IMR-90 (cell line): ENCODE results near the gene TMEM135. TPM values are rescaled to one million over a fixed set of nuclear protein-coding genes. Genes with fewer than 3 reads are reported as not detected.

Source experiments
- ATAC-seq: fragments of 200-7000 bp; cut with Tn5 transposase; 2 replicates; pipeline ENCODE4 v1.9.1; 2020; ENCODE audit warnings: low read depth, mild to moderate bottlenecking, moderate library complexity
- BruUV-seq: library from RNA; stranded (reverse); fragments of 400-500 nt; replicated peaks from 2 replicates; lab custom pipeline; 2021; lab: Mats Ljungman, UMichigan
- CTCF ChIA-PET: fragments of 300-600 bp; formaldehyde crosslinking; extraction: SDS; loops from one replicate; lab custom pipeline; 2021; ENCODE audit warnings: antibody characterized with exemption; lab: Yijun Ruan, JAX
- POLR2A ChIA-PET: fragments of 300-600 bp; sonication (Branson Sonifier 250); formaldehyde crosslinking; loops from one replicate; lab custom pipeline; 2022; ENCODE audit warnings: antibody characterized with exemption; ENCODE audit not compliant: unreplicated experiment; lab: Charles Lee
- DNase-seq: peaks from one replicate; pipeline ENCODE4 v3.0.0; 2013
- H2AFZ ChIP-seq: replicated peaks from 2 replicates; pipeline ENCODE3; 2013; ENCODE audit warnings: low read length, mild to moderate bottlenecking; ENCODE audit not compliant: poor library complexity
- H2AK5ac ChIP-seq: 2 replicates; pipeline ENCODE4 v1.6.1; 2013; ENCODE audit warnings: low read depth, low read length, inconsistent platforms
- H2AK9ac ChIP-seq: replicated peaks from 2 replicates; pipeline ENCODE3; 2013; ENCODE audit warnings: mild to moderate bottlenecking, low read depth, low read length, moderate library complexity; ENCODE audit not compliant: poor library complexity
- H2BK120ac ChIP-seq: 2 replicates; pipeline ENCODE4 v1.6.1; 2013; ENCODE audit warnings: low read depth, low read length, inconsistent platforms
- H2BK15ac ChIP-seq: 3 replicates; pipeline ENCODE4 v1.6.1; 2013; ENCODE audit warnings: low read depth, low read length, inconsistent platforms
- H2BK20ac ChIP-seq: 2 replicates; pipeline ENCODE4 v1.6.1; 2013; ENCODE audit warnings: low read depth, mild to moderate bottlenecking, inconsistent platforms, low read length, moderate library complexity
- H2BK5ac ChIP-seq: 2 replicates; pipeline ENCODE4 v1.6.1; 2013; ENCODE audit warnings: mild to moderate bottlenecking, low read depth, low read length, inconsistent platforms; ENCODE audit not compliant: poor library complexity, severe bottlenecking
- H3K14ac ChIP-seq: replicated peaks from 2 replicates; pipeline ENCODE4 v1.6.1; 2013; ENCODE audit warnings: low read depth, low read length, inconsistent platforms
- H3K18ac ChIP-seq: 2 replicates; pipeline ENCODE4 v1.6.1; 2013; ENCODE audit warnings: low read depth, low read length, control low read depth
- H3K23ac ChIP-seq: 2 replicates; pipeline ENCODE4 v1.6.1; 2013; ENCODE audit warnings: low read depth, low read length, inconsistent platforms
- H3K27ac ChIP-seq: 2 replicates; pipeline ENCODE4 v1.5.1; 2013; ENCODE audit warnings: mild to moderate bottlenecking, control low read depth, low read length; ENCODE audit not compliant: insufficient read depth
- H3K27me3 ChIP-seq: 2 replicates; pipeline ENCODE4 v1.6.1; 2013; ENCODE audit warnings: low read length; ENCODE audit not compliant: control insufficient read depth, insufficient read depth
- H3K36me3 ChIP-seq: 2 replicates; pipeline ENCODE4 v1.6.1; 2013; ENCODE audit warnings: low read length, mixed read lengths; ENCODE audit not compliant: control insufficient read depth, insufficient read depth
- H3K4ac ChIP-seq: 2 replicates; pipeline ENCODE4 v1.6.1; 2013; ENCODE audit warnings: low read depth, low read length, inconsistent platforms
- H3K4me1 ChIP-seq: 2 replicates; pipeline ENCODE4 v1.6.1; 2013; ENCODE audit warnings: low read length, mixed read lengths; ENCODE audit not compliant: control insufficient read depth, insufficient read depth
- H3K4me2 ChIP-seq: 2 replicates; pipeline ENCODE4 v1.6.1; 2013; ENCODE audit warnings: low read depth, mild to moderate bottlenecking, control low read depth, low read length, moderate library complexity
- H3K4me3 ChIP-seq: 2 replicates; pipeline ENCODE4 v1.5.1; 2013; ENCODE audit warnings: low read depth, mild to moderate bottlenecking, control low read depth, low read length, moderate library complexity; ENCODE audit not compliant: insufficient read depth
- H3K56ac ChIP-seq: 2 replicates; pipeline ENCODE4 v1.6.1; 2013; ENCODE audit warnings: low read length, inconsistent platforms; ENCODE audit not compliant: insufficient read depth; ENCODE audit errors: extremely low read depth
- H3K79me1 ChIP-seq, 2 experiments: 2 replicates each; pipeline ENCODE4 v1.6.1; 2013; ENCODE audit warnings: low read length in 2 of 2, inconsistent platforms in 1 of 2, low read depth in 1 of 2
- H3K9ac ChIP-seq: 2 replicates; pipeline ENCODE4 v1.6.1; 2013; ENCODE audit warnings: low read depth, low read length, control low read depth
- H3K9me1 ChIP-seq: 2 replicates; pipeline ENCODE4 v1.6.1; 2013; ENCODE audit warnings: low read length, inconsistent platforms; ENCODE audit not compliant: insufficient read depth
- H3K9me3 ChIP-seq: 2 replicates; pipeline ENCODE4 v1.6.1; 2013; ENCODE audit warnings: low read length; ENCODE audit not compliant: control insufficient read depth, insufficient read depth
- H4K20me1 ChIP-seq: 2 replicates; pipeline ENCODE4 v1.6.1; 2013; ENCODE audit warnings: low read length, inconsistent platforms; ENCODE audit not compliant: insufficient read depth
- H4K5ac ChIP-seq: 2 replicates; pipeline ENCODE4 v1.6.1; 2013; ENCODE audit warnings: mild to moderate bottlenecking, low read depth, low read length, control low read depth
- H4K8ac ChIP-seq, 2 experiments: 2 replicates each; pipeline ENCODE4 v1.6.1; 2013; ENCODE audit warnings: low read depth in 2 of 2, low read length in 2 of 2, control low read depth in 1 of 2, inconsistent platforms in 1 of 2
- H4K91ac ChIP-seq: 2 replicates; pipeline ENCODE4 v1.6.1; 2013; ENCODE audit warnings: low read depth, low read length, inconsistent platforms; ENCODE audit not compliant: insufficient read depth
- BHLHE40 ChIP-seq: fragments of 150-350 bp; IDR thresholded peaks from 2 replicates; pipeline ENCODE4 v1.6.1; 2016; ENCODE audit warnings: mild to moderate bottlenecking, low read depth, low read length
- CEBPB ChIP-seq: IDR thresholded peaks from 2 replicates; pipeline ENCODE4 v1.6.1; 2012; ENCODE audit warnings: low read depth, low read length, improper control_type of control experiment
- CHD1 ChIP-seq: IDR thresholded peaks from 2 replicates; pipeline ENCODE4 v1.6.1; 2012; ENCODE audit warnings: low read depth, low read length, improper control_type of control experiment
- FOS ChIP-seq: fragments of 150-350 bp; IDR thresholded peaks from 2 replicates; pipeline ENCODE4 v1.6.1; 2016; ENCODE audit warnings: low read depth, low read length
- MAFK ChIP-seq: IDR thresholded peaks from 2 replicates; pipeline ENCODE4 v1.6.1; 2012; ENCODE audit warnings: low read depth, low read length, improper control_type of control experiment
- MAZ ChIP-seq: IDR thresholded peaks from 2 replicates; pipeline ENCODE4 v1.6.1; 2012; ENCODE audit warnings: low read depth, mild to moderate bottlenecking, low read length, improper control_type of control experiment, moderate library complexity, borderline replicate concordance
- MXI1 ChIP-seq: IDR thresholded peaks from 2 replicates; pipeline ENCODE4 v1.6.1; 2012; ENCODE audit warnings: low read depth, mild to moderate bottlenecking, low read length, moderate library complexity, borderline replicate concordance
- NFE2L2 ChIP-seq: fragments of 150-350 bp; IDR thresholded peaks from 2 replicates; pipeline ENCODE4 v1.6.1; 2016; ENCODE audit warnings: low read depth, mild to moderate bottlenecking, low read length
- POLR2A ChIP-seq: IDR thresholded peaks from 2 replicates; pipeline ENCODE4 v1.6.1; 2012; ENCODE audit warnings: mild to moderate bottlenecking, low read depth, low read length
- RAD21 ChIP-seq: IDR thresholded peaks from 2 replicates; pipeline ENCODE4 v1.6.1; 2012; ENCODE audit warnings: low read length, improper control_type of control experiment
- RCOR1 ChIP-seq: IDR thresholded peaks from 2 replicates; pipeline ENCODE4 v1.6.1; 2012; ENCODE audit warnings: mild to moderate bottlenecking, low read length, improper control_type of control experiment; ENCODE audit not compliant: insufficient replicate concordance
- RFX5 ChIP-seq: IDR thresholded peaks from 2 replicates; pipeline ENCODE4 v1.8.0; 2012; ENCODE audit warnings: low read depth, mild to moderate bottlenecking, low read length, moderate library complexity
- SMC3 ChIP-seq: fragments of 150-350 bp; IDR thresholded peaks from 2 replicates; pipeline ENCODE4 v1.6.1; 2016; ENCODE audit warnings: low read depth, mild to moderate bottlenecking, antibody characterized with exemption, low read length, moderate library complexity
- WGBS, 2 experiments: methylation state at CpG; one replicate each; pipeline versions ENCODE4 v1.1.5 to v1.1.7; 2013; ENCODE audit warnings: missing lambda C conversion rate in 2 of 2; ENCODE audit not compliant: insufficient read length in 1 of 2; ENCODE audit errors: extremely low coverage in 2 of 2; 5-methylcytosine and 5-hydroxymethylcytosine counted together
- dilution Hi-C: fragments of 300-500 bp; cut with HindIII; formaldehyde crosslinking; loops from one replicate; pipeline ENCODE4 v1.14.3; 2018; ENCODE audit warnings: low sequenced_read_pairs; ENCODE audit not compliant: unreplicated experiment
- in situ Hi-C: fragments of 300-500 bp; cut with MboI; formaldehyde crosslinking; loops from 3 replicates; pipeline ENCODE4 v1.14.3; 2019; ENCODE audit warnings: low sequenced_read_pairs, inconsistent platforms, mixed read lengths
- intact Hi-C: fragments of 100-400 bp; cut with micrococcal nuclease; formaldehyde crosslinking; loops from 2 replicates; pipeline ENCODE4 v1.10.0; 2022
- polyA plus RNA-seq, 3 experiments: library from polyadenylated mRNA; depleted of rRNA; stranded (reverse); fragments of >200 nt; gene quantifications; 2 replicates each; pipeline ENCODE4 v1.2.3, GENCODE V29; 2012; ENCODE audit warnings: low replicate concordance in 1 of 3
- total RNA-seq: library from RNA; depleted of rRNA; stranded (reverse); fragments of >200 nt; gene quantifications from 2 replicates; pipeline ENCODE4 v1.2.3, GENCODE V29; 2012
- TF ChIP-seq, protein P1 (sequence below): fragments of 150-350 bp; IDR thresholded peaks from 2 replicates; pipeline ENCODE4 v1.6.1; 2016; ENCODE audit warnings: low read depth, mild to moderate bottlenecking, low read length, moderate library complexity, borderline replicate concordance
- TF ChIP-seq, protein P2 (sequence below): fragments of 150-350 bp; IDR thresholded peaks from 2 replicates; pipeline ENCODE4 v1.6.1; 2017; ENCODE audit warnings: mild to moderate bottlenecking, antibody characterized with exemption, low read length, low read depth
- TF ChIP-seq, protein P3 (sequence below): conservative IDR thresholded peaks from 2 replicates; pipeline ENCODE4 v1.5.1; 2012; ENCODE audit warnings: mild to moderate bottlenecking, low read depth, low read length, improper control_type of control experiment

TMEM135 gene
- total and polyA plus RNA-seq, 2 of the 4 experiments (the other 2 are of a cell fraction) = 3.9 to 5.9 TPM

DNA sequence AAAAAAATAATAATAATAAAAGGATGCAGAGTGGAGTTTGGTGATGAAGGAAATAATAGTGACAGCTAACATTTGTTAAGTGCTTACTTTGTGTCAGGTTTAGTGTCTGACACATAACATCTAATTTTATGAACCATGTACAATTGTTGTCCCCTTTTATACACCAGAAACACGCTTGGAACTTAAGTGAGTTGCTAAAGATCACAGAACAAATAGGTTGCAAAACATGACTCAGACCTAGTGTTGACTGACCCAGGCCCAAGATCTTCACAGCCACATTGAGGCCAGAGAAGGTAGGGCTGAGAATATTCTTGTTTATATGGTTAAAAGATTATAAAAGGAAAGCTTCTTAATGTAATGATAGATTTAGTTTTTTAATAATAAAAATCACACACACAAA is 25.6 kb upstream of the TMEM135 start:
- H3K4me1 ChIP-seq = no peaks in the 10 kb centered on the region
- H4K5ac ChIP-seq = no peak overlapping the region
- H2AFZ ChIP-seq = no peak overlapping the region
- H4K91ac ChIP-seq = no peak overlapping the region
- no peaks in the 10 kb centered on the region for H3K79me1 ChIP-seq
- dilution Hi-C loops (no loop called here), in situ Hi-C loops (no loop called here), intact Hi-C loops (no loop called here)
- no peak overlapping the region for H3K4ac ChIP-seq
- ChIA-PET CTCF (no interaction called here), POLR2A (no interaction called here)
- H3K36me3 ChIP-seq = no peaks in the 10 kb centered on the region
- no peak overlapping the region for H3K27ac ChIP-seq
- no peak overlapping the region for H2BK20ac ChIP-seq
- BruUV-seq = no TSS peak
- H3K23ac ChIP-seq = no peak overlapping the region
- no peak overlapping the region for H2BK15ac ChIP-seq
- WGBS, 2 experiments = no CpG with 5 or more reads among the region's 1 CpG
- no peak overlapping the region for H2AK5ac ChIP-seq
- H2AK9ac ChIP-seq = no peak overlapping the region
- H2BK5ac ChIP-seq = no peak overlapping the region
- H3K9ac ChIP-seq = no peak overlapping the region
- H3K56ac ChIP-seq = no peak overlapping the region
- TF ChIP-seq, protein P1, sequence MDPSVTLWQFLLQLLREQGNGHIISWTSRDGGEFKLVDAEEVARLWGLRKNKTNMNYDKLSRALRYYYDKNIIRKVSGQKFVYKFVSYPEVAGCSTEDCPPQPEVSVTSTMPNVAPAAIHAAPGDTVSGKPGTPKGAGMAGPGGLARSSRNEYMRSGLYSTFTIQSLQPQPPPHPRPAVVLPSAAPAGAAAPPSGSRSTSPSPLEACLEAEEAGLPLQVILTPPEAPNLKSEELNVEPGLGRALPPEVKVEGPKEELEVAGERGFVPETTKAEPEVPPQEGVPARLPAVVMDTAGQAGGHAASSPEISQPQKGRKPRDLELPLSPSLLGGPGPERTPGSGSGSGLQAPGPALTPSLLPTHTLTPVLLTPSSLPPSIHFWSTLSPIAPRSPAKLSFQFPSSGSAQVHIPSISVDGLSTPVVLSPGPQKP = no peak
- no peak for TF ChIP-seq BHLHE40
- no peak for TF ChIP-seq NFE2L2
- no peak for TF ChIP-seq MAFK
- TF ChIP-seq FOS = no peak
- TF ChIP-seq CEBPB = no peak
- no peak for TF ChIP-seq MAZ
- TF ChIP-seq SMC3 = no peak
- TF ChIP-seq, protein P2, sequence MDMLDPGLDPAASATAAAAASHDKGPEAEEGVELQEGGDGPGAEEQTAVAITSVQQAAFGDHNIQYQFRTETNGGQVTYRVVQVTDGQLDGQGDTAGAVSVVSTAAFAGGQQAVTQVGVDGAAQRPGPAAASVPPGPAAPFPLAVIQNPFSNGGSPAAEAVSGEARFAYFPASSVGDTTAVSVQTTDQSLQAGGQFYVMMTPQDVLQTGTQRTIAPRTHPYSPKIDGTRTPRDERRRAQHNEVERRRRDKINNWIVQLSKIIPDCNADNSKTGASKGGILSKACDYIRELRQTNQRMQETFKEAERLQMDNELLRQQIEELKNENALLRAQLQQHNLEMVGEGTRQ = no peak
- TF ChIP-seq RAD21 = no peak
- TF ChIP-seq, protein P3, sequence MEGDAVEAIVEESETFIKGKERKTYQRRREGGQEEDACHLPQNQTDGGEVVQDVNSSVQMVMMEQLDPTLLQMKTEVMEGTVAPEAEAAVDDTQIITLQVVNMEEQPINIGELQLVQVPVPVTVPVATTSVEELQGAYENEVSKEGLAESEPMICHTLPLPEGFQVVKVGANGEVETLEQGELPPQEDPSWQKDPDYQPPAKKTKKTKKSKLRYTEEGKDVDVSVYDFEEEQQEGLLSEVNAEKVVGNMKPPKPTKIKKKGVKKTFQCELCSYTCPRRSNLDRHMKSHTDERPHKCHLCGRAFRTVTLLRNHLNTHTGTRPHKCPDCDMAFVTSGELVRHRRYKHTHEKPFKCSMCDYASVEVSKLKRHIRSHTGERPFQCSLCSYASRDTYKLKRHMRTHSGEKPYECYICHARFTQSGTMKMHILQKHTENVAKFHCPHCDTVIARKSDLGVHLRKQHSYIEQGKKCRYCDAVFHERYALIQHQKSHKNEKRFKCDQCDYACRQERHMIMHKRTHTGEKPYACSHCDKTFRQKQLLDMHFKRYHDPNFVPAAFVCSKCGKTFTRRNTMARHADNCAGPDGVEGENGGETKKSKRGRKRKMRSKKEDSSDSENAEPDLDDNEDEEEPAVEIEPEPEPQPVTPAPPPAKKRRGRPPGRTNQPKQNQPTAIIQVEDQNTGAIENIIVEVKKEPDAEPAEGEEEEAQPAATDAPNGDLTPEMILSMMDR = no peak
- TF ChIP-seq RFX5 = no peak
- no peak for TF ChIP-seq POLR2A
- no peak for TF ChIP-seq RCOR1
- TF ChIP-seq CHD1 = no peak
- TF ChIP-seq MXI1 = no peak
- no peak overlapping the region for H4K8ac ChIP-seq
- H2BK120ac ChIP-seq = no peak overlapping the region
- no peaks in the 10 kb centered on the region for H3K9me1 ChIP-seq
- H3K27me3 ChIP-seq = no peaks in the 10 kb centered on the region
- no peaks in the 10 kb centered on the region for H4K20me1 ChIP-seq
- DNase-seq (no peak), ATAC-seq (no peak)
- no peak overlapping the region for H3K18ac ChIP-seq
- no peaks in the 10 kb centered on the region for H3K9me3 ChIP-seq
- H3K4me3 ChIP-seq = no peak overlapping the region
- H3K14ac ChIP-seq = no peak overlapping the region
- no peak overlapping the region for H3K4me2 ChIP-seq
